HFFc6 (cell line): Measurements from ENCODE around the gene SLC19A1. TPM values are rescaled to one million over a fixed set of nuclear protein-coding genes. Genes with fewer than 3 reads are reported as not detected.

ENCODE experiments used
- DNase-seq: peaks from one replicate; pipeline ENCODE4 v3.0.0-alpha.2; 2018
- H3K27ac Mint-ChIP-seq: 2 replicates; pipeline ENCODE4 v1.8.0; 2020; ENCODE audit warnings: mild to moderate bottlenecking, mixed read lengths
- H3K27me3 Mint-ChIP-seq: 2 replicates; pipeline ENCODE4 v1.8.0; 2021; ENCODE audit warnings: mild to moderate bottlenecking, moderate library complexity, mixed read lengths; ENCODE audit not compliant: insufficient read depth
- H3K36me3 Mint-ChIP-seq: 2 replicates; pipeline ENCODE4 v1.8.0; 2021; ENCODE audit warnings: low read depth, mixed read lengths
- H3K4me1 Mint-ChIP-seq: 2 replicates; pipeline ENCODE4 v1.8.0; 2020; ENCODE audit warnings: low read depth, mixed read lengths
- H3K4me3 Mint-ChIP-seq: 2 replicates; pipeline ENCODE4 v1.8.0; 2020; ENCODE audit warnings: mild to moderate bottlenecking, moderate library complexity, mixed read lengths
- H3K9me3 Mint-ChIP-seq: 2 replicates; pipeline ENCODE4 v1.8.0; 2020; ENCODE audit warnings: mild to moderate bottlenecking, mixed read lengths
- total RNA-seq, 6 experiments: library from RNA; stranded (reverse); fragmentation: NEBNext Ultra II Directional; extraction: Animal tissue kit (Norgen Biotek cat#: 25700); gene quantifications; 2 replicates in 1 of 6; 3 replicates in 5 of 6; pipeline ENCODE4 v1.2.3, GENCODE V29; 2021
- TF ChIP-seq, protein P1 (sequence below): fragments of 200-600 bp; sonication (generic); IDR thresholded peaks from 2 replicates; pipeline ENCODE4 v1.5.0; 2021; ENCODE audit warnings: antibody characterized with exemption, mild to moderate bottlenecking

Gene SLC19A1
- total RNA-seq, 6 experiments from 2014 or later: 12.3 to 15.9 (median 14.6) TPM

DNA sequence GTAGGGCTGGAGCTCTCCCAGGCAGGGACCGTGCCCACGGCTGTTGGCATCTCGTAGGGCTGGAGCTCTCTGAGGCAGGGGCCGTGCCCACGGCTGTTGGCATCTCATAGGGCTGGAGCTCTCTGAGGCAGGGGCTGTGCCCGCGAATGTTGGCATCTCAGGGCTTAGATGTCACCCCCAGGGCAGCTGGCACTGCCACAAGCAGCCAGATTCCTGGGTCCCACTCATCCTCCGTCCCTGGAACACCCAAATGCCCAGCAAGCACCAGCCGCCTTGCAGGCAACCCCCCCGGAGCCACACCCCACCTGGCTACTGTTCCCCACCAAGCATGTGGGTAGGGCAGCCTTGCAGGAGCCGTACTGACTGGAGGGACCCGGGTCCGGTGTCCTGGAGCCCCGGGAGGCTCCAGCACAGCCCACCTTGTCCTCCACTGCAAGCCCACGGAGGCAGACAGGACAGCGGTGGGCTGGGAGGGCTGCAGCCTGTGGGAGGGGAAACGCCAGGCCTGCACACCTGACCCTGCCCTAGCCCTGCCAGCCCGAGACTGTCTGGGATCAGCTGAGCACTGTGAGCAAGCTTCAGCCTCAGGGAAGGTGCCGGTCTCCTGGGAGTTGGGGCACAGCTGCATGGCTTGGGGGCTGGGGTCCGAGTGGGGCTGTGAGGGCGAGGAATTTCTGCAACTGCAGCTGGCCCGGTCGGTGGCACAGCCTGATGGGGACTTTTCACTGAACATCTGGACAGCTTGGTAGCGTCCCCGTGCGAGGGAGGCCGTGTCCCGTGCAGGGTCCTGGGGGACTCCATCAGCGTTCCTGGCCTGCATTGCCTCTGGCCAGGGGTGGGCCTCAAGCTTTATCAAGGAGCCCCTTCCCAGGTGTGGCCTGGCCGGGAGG lies 83.7 kb downstream of the SLC19A1 start:
- H3K27ac Mint-ChIP-seq: no peak overlapping the region
- TF ChIP-seq, protein P1, sequence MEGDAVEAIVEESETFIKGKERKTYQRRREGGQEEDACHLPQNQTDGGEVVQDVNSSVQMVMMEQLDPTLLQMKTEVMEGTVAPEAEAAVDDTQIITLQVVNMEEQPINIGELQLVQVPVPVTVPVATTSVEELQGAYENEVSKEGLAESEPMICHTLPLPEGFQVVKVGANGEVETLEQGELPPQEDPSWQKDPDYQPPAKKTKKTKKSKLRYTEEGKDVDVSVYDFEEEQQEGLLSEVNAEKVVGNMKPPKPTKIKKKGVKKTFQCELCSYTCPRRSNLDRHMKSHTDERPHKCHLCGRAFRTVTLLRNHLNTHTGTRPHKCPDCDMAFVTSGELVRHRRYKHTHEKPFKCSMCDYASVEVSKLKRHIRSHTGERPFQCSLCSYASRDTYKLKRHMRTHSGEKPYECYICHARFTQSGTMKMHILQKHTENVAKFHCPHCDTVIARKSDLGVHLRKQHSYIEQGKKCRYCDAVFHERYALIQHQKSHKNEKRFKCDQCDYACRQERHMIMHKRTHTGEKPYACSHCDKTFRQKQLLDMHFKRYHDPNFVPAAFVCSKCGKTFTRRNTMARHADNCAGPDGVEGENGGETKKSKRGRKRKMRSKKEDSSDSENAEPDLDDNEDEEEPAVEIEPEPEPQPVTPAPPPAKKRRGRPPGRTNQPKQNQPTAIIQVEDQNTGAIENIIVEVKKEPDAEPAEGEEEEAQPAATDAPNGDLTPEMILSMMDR: no peak
- no peak overlapping the region for H3K4me3 Mint-ChIP-seq
- peaks cover 17% of the 10 kb centered on the region for H3K36me3 Mint-ChIP-seq
- peaks cover 31% of the 10 kb centered on the region for H3K4me1 Mint-ChIP-seq
- H3K27me3 Mint-ChIP-seq: peaks cover 3% of the 10 kb centered on the region; the same call in 1 of the 2 replicates
- no peak for DNase-seq
- peaks cover 14% of the 10 kb centered on the region for H3K9me3 Mint-ChIP-seq

DNA sequence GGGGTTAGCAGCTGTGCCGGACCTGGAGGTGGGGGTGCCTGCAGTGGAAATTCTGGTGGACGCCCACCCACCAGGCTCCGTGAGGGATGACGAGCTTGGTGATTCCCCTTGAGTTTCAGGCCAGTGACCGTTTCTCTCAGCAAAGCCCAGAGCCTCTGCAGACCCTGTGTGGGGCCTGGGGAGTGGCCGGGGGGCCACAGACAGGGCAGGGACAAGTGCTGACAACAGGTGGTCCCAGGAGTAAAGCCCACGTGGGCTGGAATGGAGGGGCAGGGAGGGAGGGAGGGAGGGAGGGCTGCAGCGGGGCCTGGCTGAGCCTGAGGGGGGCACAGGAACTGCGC lies 84.4 kb downstream of the SLC19A1 start:
- H3K4me3 Mint-ChIP-seq: no peak overlapping the region
- H3K27me3 Mint-ChIP-seq: peaks cover 3% of the 10 kb centered on the region; the same call in 1 of the 2 replicates
- TF ChIP-seq, protein P1: no peak
- H3K27ac Mint-ChIP-seq: no peak overlapping the region
- H3K4me1 Mint-ChIP-seq: peaks cover 31% of the 10 kb centered on the region
- peaks cover 19% of the 10 kb centered on the region for H3K9me3 Mint-ChIP-seq
- peaks cover 16% of the 10 kb centered on the region for H3K36me3 Mint-ChIP-seq
- DNase-seq: no peak

DNA sequence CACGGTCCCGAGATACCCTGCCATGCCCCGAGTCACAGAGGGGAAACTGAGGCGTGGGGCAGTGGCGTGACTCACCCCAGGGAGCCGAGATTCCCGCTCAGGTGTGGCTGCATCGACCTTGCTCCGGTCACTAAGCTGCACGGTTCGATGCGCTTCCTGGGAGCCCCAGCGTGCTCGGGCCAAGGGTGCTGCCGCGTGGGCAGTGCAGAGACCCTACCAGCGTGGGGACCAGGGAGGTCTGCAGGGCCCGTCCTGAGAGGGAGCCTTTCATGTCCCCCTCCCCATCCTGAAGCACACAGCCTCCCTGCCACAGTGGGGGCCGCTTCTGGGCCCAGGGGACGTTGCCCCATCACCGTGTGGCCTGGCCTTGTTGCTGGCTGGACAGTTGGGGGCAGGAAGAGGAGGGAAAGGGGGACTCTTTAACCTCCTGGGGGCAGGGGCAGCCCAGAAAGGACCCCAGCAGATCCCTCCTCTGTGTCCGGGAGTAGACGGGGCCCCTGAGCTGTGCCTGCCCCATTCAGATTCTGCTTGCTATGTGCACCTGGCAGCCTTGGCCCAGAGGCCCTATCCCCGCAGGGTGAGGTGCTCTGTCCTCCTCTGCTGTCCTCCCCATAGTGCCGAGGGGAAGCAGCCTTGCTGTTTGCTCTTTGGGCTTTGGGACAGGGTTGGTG lies 84.9 kb downstream of the SLC19A1 start:
- DNase-seq: no peak
- TF ChIP-seq, protein P1: no peak
- peaks cover 11% of the 10 kb centered on the region for H3K36me3 Mint-ChIP-seq
- H3K27ac Mint-ChIP-seq: no peak overlapping the region
- peaks cover 16% of the 10 kb centered on the region for H3K9me3 Mint-ChIP-seq
- no peak overlapping the region for H3K4me3 Mint-ChIP-seq
- H3K4me1 Mint-ChIP-seq: peaks cover 27% of the 10 kb centered on the region
- H3K27me3 Mint-ChIP-seq: peaks cover 3% of the 10 kb centered on the region; the same call in 1 of the 2 replicates

DNA sequence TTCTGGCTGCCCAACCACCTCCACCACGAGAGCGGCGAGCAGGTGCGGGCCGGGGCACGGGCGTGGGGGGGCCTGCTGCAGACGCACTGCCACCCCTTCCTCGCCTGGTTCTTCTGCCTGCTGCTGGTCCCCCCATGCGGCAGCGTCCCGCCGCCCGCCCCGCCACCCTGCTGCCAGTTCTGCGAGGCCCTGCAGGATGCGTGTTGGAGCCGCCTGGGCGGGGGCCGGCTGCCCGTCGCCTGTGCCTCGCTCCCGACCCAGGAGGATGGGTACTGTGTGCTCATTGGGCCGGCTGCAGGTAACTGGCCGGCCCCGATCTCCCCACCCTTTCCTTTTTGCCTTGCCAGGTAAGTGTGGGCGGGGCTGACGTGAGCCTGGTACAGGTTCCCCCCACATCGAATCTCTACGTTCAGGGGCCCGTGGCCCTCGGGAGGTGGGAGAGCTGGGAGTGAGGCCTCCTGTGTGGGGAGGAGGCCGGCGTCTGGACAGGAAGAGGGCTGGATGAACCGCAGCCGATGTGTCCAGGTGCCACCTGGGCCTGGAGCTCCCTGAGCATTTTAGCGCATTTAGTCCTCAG lies 85.6 kb downstream of the SLC19A1 start:
- Mint-ChIP-seq H3K36me3 (peaks cover 5% of the 10 kb centered on the region), H3K4me1 (peaks cover 21% of the 10 kb centered on the region), H3K4me3 (no peak overlapping the region), H3K27ac (no peak overlapping the region), H3K9me3 (peaks cover 10% of the 10 kb centered on the region; the same call in 1 of the 2 replicates), H3K27me3 (no peaks in the 10 kb centered on the region; the same call in 1 of the 2 replicates)
- TF ChIP-seq, protein P1: no peak
- DNase-seq: no peak

DNA sequence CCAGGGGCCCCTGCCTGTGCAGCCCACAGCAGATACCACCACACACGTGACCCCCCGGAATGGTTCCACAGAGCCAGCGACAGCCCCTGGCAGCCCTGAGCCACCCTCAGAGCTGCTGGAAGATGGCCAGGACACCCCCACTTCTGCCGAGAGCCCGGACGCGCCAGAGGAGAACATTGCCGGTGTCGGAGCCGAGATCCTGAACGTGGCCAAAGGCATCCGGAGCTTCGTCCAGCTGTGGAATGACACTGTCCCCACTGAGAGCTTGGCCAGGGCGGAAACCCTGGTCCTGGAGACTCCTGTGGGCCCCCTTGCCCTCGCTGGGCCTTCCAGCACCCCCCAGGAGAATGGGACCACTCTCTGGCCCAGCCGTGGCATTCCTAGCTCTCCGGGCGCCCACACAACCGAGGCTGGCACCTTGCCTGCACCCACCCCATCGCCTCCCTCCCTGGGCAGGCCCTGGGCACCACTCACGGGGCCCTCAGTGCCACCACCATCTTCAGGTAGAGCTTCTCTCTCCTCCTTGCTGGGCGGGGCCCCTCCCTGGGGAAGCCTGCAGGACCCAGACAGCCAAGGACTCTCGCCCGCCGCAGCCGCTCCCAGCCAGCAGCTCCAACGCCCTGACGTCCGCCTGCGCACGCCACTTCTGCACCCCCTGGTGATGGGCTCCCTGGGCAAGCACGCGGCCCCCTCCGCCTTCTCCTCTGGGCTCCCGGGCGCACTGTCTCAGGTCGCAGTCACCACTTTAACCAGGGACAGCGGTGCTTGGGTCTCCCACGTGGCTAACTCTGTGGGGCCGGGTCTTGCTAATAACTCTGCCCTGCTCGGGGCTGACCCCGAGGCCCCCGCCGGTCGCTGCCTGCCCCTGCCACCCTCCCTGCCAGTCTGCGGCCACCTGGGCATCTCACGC lies 86.3 kb downstream of the SLC19A1 start:
- H3K36me3 Mint-ChIP-seq: no peaks in the 10 kb centered on the region
- no peak overlapping the region for H3K4me3 Mint-ChIP-seq
- TF ChIP-seq, protein P1: no peak
- H3K4me1 Mint-ChIP-seq: peaks cover 14% of the 10 kb centered on the region
- no peak overlapping the region; the same call in 1 of the 2 replicates for H3K27ac Mint-ChIP-seq
- DNase-seq: no peak
- 0 out of 2 replicates have a peak, but pooled peaks cover 6% of the 10 kb centered on the region for H3K9me3 Mint-ChIP-seq
- no peaks in the 10 kb centered on the region; the same call in 1 of the 2 replicates for H3K27me3 Mint-ChIP-seq
